Epidermal melanocyte (primary cell): ENCODE data around the gene ITPR2.
A peak's percentile ranks its signal among the peaks of the same experiment; 100 is the strongest.
"Not testable (repeated sequence)": the region's sequence is repeated elsewhere in the genome, so short reads cannot be mapped to it uniquely, and the experiment has no call there.

ENCODE experiments used
- DNase-seq: peaks from one replicate; pipeline ENCODE4 v3.0.0; 2011; ENCODE audit warnings: low spot score; ENCODE audit not compliant: insufficient read length

ITPR2 gene

GRCh38 chr12:26680727-26681455, 152.1 kb downstream of the ITPR2 start:
- no peak for DNase-seq

GRCh38 chr12:26678697-26679660, 154.0 kb downstream of the ITPR2 start:
- no peak for DNase-seq

- not testable (repeated sequence) for DNase-seq
Measured at GRCh38 chr12:26671487-26671886, 161.5 kb downstream of the ITPR2 start.

- no peak for DNase-seq
Measured at GRCh38 chr12:26668847-26669246, 164.1 kb downstream of the ITPR2 start.

GRCh38 chr12:26668230-26668629, 164.8 kb downstream of the ITPR2 start:
- DNase-seq, result no peak

GRCh38 chr12:26666286-26666685, 166.7 kb downstream of the ITPR2 start:
- DNase-seq, result no peak

GRCh38 chr12:26661399-26661798, 171.6 kb downstream of the ITPR2 start:
- no peak for DNase-seq

- no peak for DNase-seq
Measured at GRCh38 chr12:26659930-26660329, 173.1 kb downstream of the ITPR2 start.

- no peak for DNase-seq
Measured at GRCh38 chr12:26658991-26659390, 174.0 kb downstream of the ITPR2 start.

GRCh38 chr12:26654623-26655022, 178.4 kb downstream of the ITPR2 start:
- DNase-seq, result no peak

- peak; percentile 72 for DNase-seq
Measured at GRCh38 chr12:26651566-26652188, 181.3 kb downstream of the ITPR2 start.

- no peak for DNase-seq
Measured at GRCh38 chr12:26651036-26651435, 182.0 kb downstream of the ITPR2 start.

- no peak for DNase-seq
Measured at GRCh38 chr12:26648999-26649398, 184.0 kb downstream of the ITPR2 start.

- peak; percentile 32 for DNase-seq
Measured at GRCh38 chr12:26648584-26648983, 184.4 kb downstream of the ITPR2 start.

- no peak for DNase-seq
Measured at GRCh38 chr12:26648066-26648465, 184.9 kb downstream of the ITPR2 start.

GRCh38 chr12:26647088-26647487, 185.9 kb downstream of the ITPR2 start:
- DNase-seq, result no peak

- no peak for DNase-seq
Measured at GRCh38 chr12:26646571-26646970, 186.4 kb downstream of the ITPR2 start.

- DNase-seq, result not testable (repeated sequence)
Measured at GRCh38 chr12:26644376-26644775, 188.6 kb downstream of the ITPR2 start.

GRCh38 chr12:26643532-26644315, 189.3 kb downstream of the ITPR2 start:
- no peak for DNase-seq

- no peak for DNase-seq
Measured at GRCh38 chr12:26642361-26642760, 190.6 kb downstream of the ITPR2 start.

GRCh38 chr12:26636710-26637328, 196.2 kb downstream of the ITPR2 start:
- no peak for DNase-seq
